AG04449 (cell line): ENCODE measurements around the gene GLUD1.
"Not testable (repeated sequence)": the region's sequence is repeated elsewhere in the genome, so short reads cannot be mapped to it uniquely, and the experiment has no call there.

Experiments
- CTCF ChIA-PET: fragments of 350-600 bp; formaldehyde crosslinking; extraction: SDS; loops from one replicate; lab custom pipeline; 2021; ENCODE audit warnings: antibody characterized with exemption; lab: Yijun Ruan, JAX
- POLR2A ChIA-PET: fragments of 400-600, 350-600 bp; formaldehyde crosslinking; extraction: SDS; loops from one replicate; lab custom pipeline; 2020; ENCODE audit warnings: antibody characterized with exemption, inconsistent platforms; lab: Yijun Ruan, JAX
- DNase-seq: peaks from one replicate; pipeline ENCODE4 v3.0.0-alpha.2; 2010; ENCODE audit warnings: low read depth, low spot score
- H3K4me3 ChIP-seq: 2 replicates; pipeline ENCODE4 v1.5.1; 2011; ENCODE audit warnings: low read depth, mild to moderate bottlenecking, control low read depth, low read length
- CTCF ChIP-seq: IDR thresholded peaks from one replicate; pipeline ENCODE4 v1.5.1; 2011; ENCODE audit warnings: mild to moderate bottlenecking, moderate library complexity, low read length, control low read depth, inconsistent platforms; ENCODE audit not compliant: insufficient read depth; ENCODE audit errors: missing control alignments

GLUD1 gene

GRCh38 chr10:87053577-87054181 is 41.0 kb downstream of the GLUD1 start:
- ChIA-PET CTCF (interaction anchor here (0.9 to 2.5 kb wide), 8 partner anchors 11 to 115 kb away, joined by 3 to 11 read pairs (median 3); no protein-coding TSS in a partner anchor), POLR2A (no interaction called here)
- no peak overlapping the region for H3K4me3 ChIP-seq
- DNase-seq, result no peak
- no peak for TF ChIP-seq CTCF

GRCh38 chr10:87053111-87053510 is 41.5 kb downstream of the GLUD1 start:
- CTCF ChIA-PET, result interaction anchor here (0.9 to 2.5 kb wide), 5 partner anchors 14 to 115 kb away, joined by 3 to 11 read pairs (median 3); no protein-coding TSS in a partner anchor
- no peak for TF ChIP-seq CTCF
- H3K4me3 ChIP-seq, result no peak overlapping the region
- DNase-seq, result no peak
- POLR2A ChIA-PET, result no interaction called here

- H3K4me3 ChIP-seq, result no peak overlapping the region
- DNase-seq, result no peak
- CTCF ChIA-PET, result no interaction called here
- no peak for TF ChIP-seq CTCF
- POLR2A ChIA-PET, result no interaction called here
These were observed 49.2 kb downstream of the GLUD1 start for GRCh38 chr10:87045434-87045938.

GRCh38 chr10:87043579-87043978 is 51.1 kb downstream of the GLUD1 start:
- POLR2A ChIA-PET, H3K4me3 ChIP-seq, DNase-seq: not testable (repeated sequence)
- CTCF ChIA-PET, result interaction anchor here (0.7 kb wide), 1 partner anchor 27 kb away, joined by 3 read pairs; no protein-coding TSS in a partner anchor

GRCh38 chr10:87038786-87039185 is 55.9 kb downstream of the GLUD1 start:
- CTCF ChIA-PET, result interaction anchor here (1.1 kb wide), 1 partner anchor 15 kb away, joined by 3 read pairs; no protein-coding TSS in a partner anchor

GRCh38 chr10:87038286-87038717 is 56.3 kb downstream of the GLUD1 start:
- TF ChIP-seq CTCF, result no peak
- no peak for DNase-seq
- CTCF ChIA-PET, result no interaction called here
- H3K4me3 ChIP-seq, result no peak overlapping the region
- POLR2A ChIA-PET, result no interaction called here

More at GRCh38 chr10:87038786-87039185, 55.9 kb downstream of the GLUD1 start:
- DNase-seq, result no peak
- no peak overlapping the region for H3K4me3 ChIP-seq
- TF ChIP-seq CTCF, result no peak
- POLR2A ChIA-PET, result no interaction called here
